Neuronal stem cell (in vitro differentiated cells): ENCODE data around the gene PSMD11.

Source experiments
- DNase-seq: peaks from one replicate; pipeline ENCODE4 v3.0.0-alpha.2; 2013; ENCODE audit warnings: low spot score
- H2AFZ ChIP-seq: one replicate; pipeline ENCODE4 v1.6.1; 2013; ENCODE audit warnings: mild to moderate bottlenecking, low read length, inconsistent platforms
- H2AK5ac ChIP-seq: 2 replicates; pipeline ENCODE4 v1.6.1; 2013; ENCODE audit warnings: low read depth, mild to moderate bottlenecking, inconsistent platforms, low read length, moderate library complexity, mixed read lengths
- H2BK120ac ChIP-seq: 2 replicates; pipeline ENCODE4 v1.6.1; 2013; ENCODE audit warnings: low read depth, mild to moderate bottlenecking, inconsistent platforms, low read length, moderate library complexity, mixed read lengths
- H2BK12ac ChIP-seq: one replicate; pipeline ENCODE4 v1.6.1; 2013; ENCODE audit warnings: low read length, inconsistent platforms
- H2BK15ac ChIP-seq: 2 replicates; pipeline ENCODE4 v1.6.1; 2013; ENCODE audit warnings: mild to moderate bottlenecking, low read length, inconsistent platforms, mixed read lengths
- H2BK5ac ChIP-seq: one replicate; pipeline ENCODE4 v1.6.1; 2013; ENCODE audit warnings: inconsistent platforms, mild to moderate bottlenecking, low read length, moderate library complexity
- H3K14ac ChIP-seq: one replicate; pipeline ENCODE4 v1.6.1; 2013; ENCODE audit warnings: low read length, inconsistent platforms
- H3K18ac ChIP-seq: 2 replicates; pipeline ENCODE4 v1.6.1; 2013; ENCODE audit warnings: low read length, inconsistent platforms
- H3K23ac ChIP-seq: 2 replicates; pipeline ENCODE4 v1.6.1; 2013; ENCODE audit warnings: low read depth, mild to moderate bottlenecking, mixed read lengths, low read length, inconsistent platforms; ENCODE audit not compliant: poor library complexity
- H3K27ac ChIP-seq: replicated peaks from 3 replicates; pipeline ENCODE4 v1.5.1; 2013; ENCODE audit warnings: low read length, inconsistent platforms
- H3K27me3 ChIP-seq, 3 experiments: 2 replicates each; pipeline ENCODE4 v1.6.1; 2013; ENCODE audit warnings: low read length in 3 of 3, mild to moderate bottlenecking in 2 of 3, inconsistent platforms in 1 of 3, low read depth in 1 of 3, mixed read lengths in 1 of 3, moderate library complexity in 1 of 3; ENCODE audit not compliant: control insufficient read depth in 3 of 3, insufficient read depth in 3 of 3
- H3K36me3 ChIP-seq, 2 donors: replicated peaks in 1 of 2; 2 replicates each; pipeline ENCODE4 v1.6.1; 2013; ENCODE audit warnings: low read length in 2 of 2; ENCODE audit not compliant: control insufficient read depth in 2 of 2, insufficient read depth in 2 of 2
- H3K4ac ChIP-seq: 2 replicates; pipeline ENCODE4 v1.6.1; 2013; ENCODE audit warnings: inconsistent platforms, mild to moderate bottlenecking, low read length, moderate library complexity
- H3K4me1 ChIP-seq, 2 donors: 1 replicate in 1 of 2; 2 replicates in 1 of 2; pipeline ENCODE4 v1.6.1; 2013; ENCODE audit warnings: low read length in 2 of 2, low read depth in 1 of 2; ENCODE audit not compliant: control insufficient read depth in 2 of 2, insufficient read depth in 1 of 2
- H3K4me2 ChIP-seq: one replicate; pipeline ENCODE4 v1.6.1; 2013; ENCODE audit warnings: mild to moderate bottlenecking, low read length, inconsistent platforms; ENCODE audit not compliant: insufficient read depth, poor library complexity, severe bottlenecking
- H3K4me3 ChIP-seq, 2 donors: 2 replicates each; pipeline ENCODE4 v1.5.1; 2013; ENCODE audit warnings: low read length in 2 of 2, mild to moderate bottlenecking in 2 of 2, inconsistent platforms in 1 of 2, moderate library complexity in 1 of 2
- H3K79me1 ChIP-seq: one replicate; pipeline ENCODE4 v1.6.1; 2013; ENCODE audit warnings: low read depth, mild to moderate bottlenecking, inconsistent platforms, low read length, moderate library complexity
- H3K9ac ChIP-seq: one replicate; pipeline ENCODE4 v1.6.1; 2013; ENCODE audit warnings: mild to moderate bottlenecking, low read depth, low read length, inconsistent platforms; ENCODE audit not compliant: poor library complexity
- H3K9me3 ChIP-seq, 2 donors: replicated peaks in 1 of 2; 2 replicates each; pipeline versions ENCODE3 to v1.6.1; 2013; ENCODE audit warnings: low read length in 2 of 2, mild to moderate bottlenecking in 2 of 2, inconsistent platforms in 1 of 2, low read depth in 1 of 2, mixed read lengths in 1 of 2, moderate library complexity in 1 of 2; ENCODE audit not compliant: control insufficient read depth in 2 of 2, insufficient read depth in 1 of 2
- H4K8ac ChIP-seq: one replicate; pipeline ENCODE4 v1.6.1; 2013; ENCODE audit warnings: low read depth, mild to moderate bottlenecking, inconsistent platforms, low read length, moderate library complexity
- H4K91ac ChIP-seq: one replicate; pipeline ENCODE4 v1.6.1; 2013; ENCODE audit warnings: low read length, low read depth, mild to moderate bottlenecking, inconsistent platforms; ENCODE audit not compliant: poor library complexity
- WGBS, 2 donors: extraction: QIAGEN DNeasy Blood & Tissue Kit; methylation state at CpG; one replicate each; pipeline ENCODE4 v1.1.7; 2013; ENCODE audit warnings: missing lambda C conversion rate in 2 of 2, mixed read lengths in 1 of 2; ENCODE audit not compliant: insufficient read length in 2 of 2, insufficient replicate concordance in 1 of 2; ENCODE audit errors: extremely low coverage in 2 of 2; 5-methylcytosine and 5-hydroxymethylcytosine counted together

Gene PSMD11

GRCh38 chr17:32461498-32461852, 17.2 kb downstream of the PSMD11 start:
- Histone ChIP-seq H3K14ac (no peak overlapping the region), H2BK12ac (no peak overlapping the region), H2AK5ac (no peak overlapping the region), H4K91ac (no peak overlapping the region), H3K79me1 (no peaks in the 10 kb centered on the region), H2AFZ (no peak overlapping the region), H4K8ac (no peak overlapping the region), H3K9ac (no peak overlapping the region), H2BK120ac (no peak overlapping the region), H3K18ac (no peak overlapping the region), H2BK5ac (no peak overlapping the region), H3K9me3 (no peaks in the 10 kb centered on the region), H3K4me2 (no peak overlapping the region), H3K4me3 (no peak overlapping the region), H3K23ac (no peak overlapping the region), H3K4ac (no peak overlapping the region), H3K27me3 (no peaks in the 10 kb centered on the region), H3K4me1 (no peaks in the 10 kb centered on the region), H3K36me3 (peaks cover 28 to 93% of the 10 kb centered on the region in 2 donors), H2BK15ac (no peak overlapping the region), H3K27ac (no peak overlapping the region)
- no peak for DNase-seq
- WGBS, 2 donors = no CpG with 5 or more reads among the region's 4 CpGs

GRCh38 chr17:32461853-32462617, 17.7 kb downstream of the PSMD11 start:
- no peak overlapping the region for H3K9ac ChIP-seq
- H3K9me3 ChIP-seq = no peaks in the 10 kb centered on the region
- no peak overlapping the region for H2BK5ac ChIP-seq
- no peak overlapping the region for H2AFZ ChIP-seq
- H3K14ac ChIP-seq = no peak overlapping the region
- H2AK5ac ChIP-seq = no peak overlapping the region
- no peak overlapping the region for H4K8ac ChIP-seq
- H3K4me3 ChIP-seq = no peak overlapping the region
- no peak overlapping the region for H2BK15ac ChIP-seq
- H3K4ac ChIP-seq = no peak overlapping the region
- H2BK120ac ChIP-seq = no peak overlapping the region
- no peaks in the 10 kb centered on the region for H3K79me1 ChIP-seq
- no peak overlapping the region for H4K91ac ChIP-seq
- H3K18ac ChIP-seq = no peak overlapping the region
- no peaks in the 10 kb centered on the region for H3K4me1 ChIP-seq
- peaks cover 28 to 95% of the 10 kb centered on the region in 2 donors for H3K36me3 ChIP-seq
- no peak overlapping the region for H3K27ac ChIP-seq
- WGBS, 2 donors = no CpG with 5 or more reads among the region's 1 CpG
- H3K23ac ChIP-seq = no peak overlapping the region
- H3K4me2 ChIP-seq = no peak overlapping the region
- H3K27me3 ChIP-seq = no peaks in the 10 kb centered on the region
- DNase-seq = peak; percentile 45
- H2BK12ac ChIP-seq = no peak overlapping the region

GRCh38 chr17:32463304-32463703, 19.0 kb downstream of the PSMD11 start:
- Histone ChIP-seq H3K18ac (no peak overlapping the region), H3K4me3 (no peak overlapping the region), H4K8ac (no peak overlapping the region), H2BK12ac (no peak overlapping the region), H3K4me1 (no peaks in the 10 kb centered on the region), H2AK5ac (no peak overlapping the region), H3K9ac (no peak overlapping the region), H3K23ac (no peak overlapping the region), H2BK120ac (no peak overlapping the region), H3K14ac (no peak overlapping the region), H4K91ac (no peak overlapping the region), H3K9me3 (no peaks in the 10 kb centered on the region), H2BK15ac (no peak overlapping the region), H3K36me3 (peaks cover 26 to 95% of the 10 kb centered on the region in 2 donors), H3K4me2 (no peak overlapping the region), H3K27me3 (no peaks in the 10 kb centered on the region), H3K4ac (no peak overlapping the region), H2BK5ac (no peak overlapping the region), H3K27ac (no peak overlapping the region), H3K79me1 (no peaks in the 10 kb centered on the region), H2AFZ (no peak overlapping the region)
- WGBS, 2 donors = no CpG with 5 or more reads among the region's 3 CpGs
- no peak for DNase-seq

- Histone ChIP-seq H2AK5ac (no peak overlapping the region), H3K36me3 (peaks cover 27 to 95% of the 10 kb centered on the region in 2 donors), H2BK5ac (no peak overlapping the region), H2AFZ (no peak overlapping the region), H2BK120ac (no peak overlapping the region), H4K91ac (no peak overlapping the region), H3K4ac (no peak overlapping the region), H3K79me1 (peaks cover 4% of the 10 kb centered on the region), H3K4me3 (no peak overlapping the region), H2BK15ac (no peak overlapping the region), H3K23ac (no peak overlapping the region), H3K27me3 (no peaks in the 10 kb centered on the region), H4K8ac (no peak overlapping the region), H3K4me1 (no peaks in the 10 kb centered on the region), H2BK12ac (no peak overlapping the region), H3K9me3 (no peaks in the 10 kb centered on the region), H3K27ac (no peak overlapping the region), H3K9ac (no peak overlapping the region), H3K18ac (no peak overlapping the region), H3K4me2 (no peak overlapping the region), H3K14ac (no peak overlapping the region)
- no peak for DNase-seq
- no CpG with 5 or more reads among the region's 1 CpG for WGBS, 2 donors
These were observed 20.1 kb downstream of the PSMD11 start for GRCh38 chr17:32464374-32464773.
